ENCODE measurements around the gene MSH5. TPM values are rescaled to one million over a fixed set of nuclear protein-coding genes. Genes with fewer than 3 reads are reported as not detected.

The MSH5 gene
- polyA plus RNA-seq, 3 donors: 0.58 to 31.2 (median 1.9) TPM

- Mint-ChIP-seq H3K4me1 (no peaks in the 10 kb centered on the region), H3K27me3 (ENCODE audit: low read depth in 3 of 3) (peaks cover 0 to 3% (median 0%) of the 10 kb centered on the region in 3 donors), H3K4me3 (no peak overlapping the region), H3K27ac (peak overlapping the region in 3 of 7 donors; percentile 48 to 74 (median 68)), H3K9me3 (no peaks in the 10 kb centered on the region), H3K36me3 (peaks cover 49 to 85% of the 10 kb centered on the region in 2 donors)
- intact Hi-C loops (cut with micrococcal nuclease): no loop called here
- no peaks in the 10 kb centered on the region for H3K9me3 ChIP-seq (replicated peaks in 1 of 2; ENCODE audit: control insufficient read depth in 1 of 2, insufficient read depth in 1 of 2, low read length in 2 of 2)
- 97% methylated on average over 7 of the region's 15 CpGs for WGBS (ENCODE audit: insufficient coverage)
- H3K4me3 ChIP-seq (replicated peaks in 1 of 3; ENCODE audit: low read depth in 2 of 3, low read length in 3 of 3): no peak overlapping the region
- no peak for TF ChIP-seq CTCF (IDR thresholded peaks at IDR 0.05)
- no peaks in the 10 kb centered on the region for H4K20me1 ChIP-seq (ENCODE audit: insufficient read depth, low read length)
- no peaks in the 10 kb centered on the region for H3K79me2 ChIP-seq (ENCODE audit: insufficient read depth, low read length)
- H3K4me2 ChIP-seq (replicated peaks; ENCODE audit: extremely low read depth, low read length, poor library complexity, severe bottlenecking): no peak overlapping the region
- H3K9ac ChIP-seq (ENCODE audit: insufficient read depth, low read length, poor library complexity, severe bottlenecking): no peak overlapping the region
- H2AFZ ChIP-seq (ENCODE audit: insufficient read depth, low read depth, low read length, poor library complexity, severe bottlenecking): no peak overlapping the region
- no peaks in the 10 kb centered on the region for H3K27me3 ChIP-seq (ENCODE audit: control insufficient read depth in 2 of 2, insufficient read depth in 2 of 2, low read length in 2 of 2)
- peak overlapping the region in 1 of 2 donors; percentile 26 for H3K27ac ChIP-seq (ENCODE audit: low read depth in 1 of 2, low read length in 2 of 2)
- DNase-seq: no peak
- no peaks in the 10 kb centered on the region for H3K4me1 ChIP-seq (ENCODE audit: control insufficient read depth in 1 of 2, insufficient read depth in 2 of 2, low read length in 2 of 2)
- peaks cover 58 to 77% of the 10 kb centered on the region in 2 donors for H3K36me3 ChIP-seq (replicated peaks in 1 of 2; ENCODE audit: control insufficient read depth in 1 of 2, insufficient read depth in 2 of 2, low read length in 2 of 2)
These were observed 44.5 kb downstream of the MSH5 start for GRCh38 chr6:31784098-31784925.

GRCh38 chr6:31785475-31785874 is 45.7 kb downstream of the MSH5 start:
- 99% methylated on average over 6 of the region's 11 CpGs for WGBS (ENCODE audit: insufficient coverage)

More at GRCh38 chr6:31785475-31785874, 45.7 kb downstream of the MSH5 start:
- Mint-ChIP-seq H3K36me3 (peaks cover 38 to 81% of the 10 kb centered on the region in 2 donors), H3K9me3 (no peaks in the 10 kb centered on the region), H3K27me3 (ENCODE audit: low read depth in 3 of 3) (peaks cover 0 to 3% (median 0%) of the 10 kb centered on the region in 3 donors), H3K4me3 (no peak overlapping the region), H3K27ac (no peak overlapping the region), H3K4me1 (peaks cover under 1% of the 10 kb centered on the region)
- DNase-seq: no peak
- no peak overlapping the region for H3K9ac ChIP-seq (ENCODE audit: insufficient read depth, low read length, poor library complexity, severe bottlenecking)
- H3K4me3 ChIP-seq (replicated peaks in 1 of 3; ENCODE audit: low read depth in 2 of 3, low read length in 3 of 3): no peak overlapping the region
- intact Hi-C loops (cut with micrococcal nuclease): no loop called here
- H3K4me2 ChIP-seq (replicated peaks; ENCODE audit: extremely low read depth, low read length, poor library complexity, severe bottlenecking): no peak overlapping the region
- H3K27me3 ChIP-seq (ENCODE audit: control insufficient read depth in 2 of 2, insufficient read depth in 2 of 2, low read length in 2 of 2): no peaks in the 10 kb centered on the region
- TF ChIP-seq CTCF (IDR thresholded peaks at IDR 0.05): no peak
- peaks cover 49 to 68% of the 10 kb centered on the region in 2 donors for H3K36me3 ChIP-seq (replicated peaks in 1 of 2; ENCODE audit: control insufficient read depth in 1 of 2, insufficient read depth in 2 of 2, low read length in 2 of 2)
- H3K4me1 ChIP-seq (ENCODE audit: control insufficient read depth in 1 of 2, insufficient read depth in 2 of 2, low read length in 2 of 2): peaks cover 0 to 2% of the 10 kb centered on the region in 2 donors
- no peaks in the 10 kb centered on the region for H4K20me1 ChIP-seq (ENCODE audit: insufficient read depth, low read length)
- no peak overlapping the region for H3K27ac ChIP-seq (ENCODE audit: low read depth in 1 of 2, low read length in 2 of 2)
- no peak overlapping the region for H2AFZ ChIP-seq (ENCODE audit: insufficient read depth, low read depth, low read length, poor library complexity, severe bottlenecking)
- no peaks in the 10 kb centered on the region for H3K79me2 ChIP-seq (ENCODE audit: insufficient read depth, low read length)
- H3K9me3 ChIP-seq (replicated peaks in 1 of 2; ENCODE audit: control insufficient read depth in 1 of 2, insufficient read depth in 1 of 2, low read length in 2 of 2): no peaks in the 10 kb centered on the region
